T-helper 2 cell treated with Interferon-gamma antibody and Interleukin-4, amounts not matched to agents 5 μg/mL and 100 μg/mL, for 36 hours (primary cell): Measurements from ENCODE around the gene PATJ.
"Not testable (repeated sequence)": the region's sequence is repeated elsewhere in the genome, so short reads cannot be mapped to it uniquely, and the experiment has no call there.

Experiments
- DNase-seq: peaks from one replicate; pipeline ENCODE4 v3.0.0; 2021; ENCODE audit warnings: low spot score
- H3K27ac Mint-ChIP-seq: one replicate; pipeline ENCODE4 v1.8.0; 2021; ENCODE audit warnings: mild to moderate bottlenecking, mixed read lengths
- H3K27me3 Mint-ChIP-seq: one replicate; pipeline ENCODE4 v1.8.0; 2021; ENCODE audit warnings: low read depth, mixed read lengths
- H3K36me3 Mint-ChIP-seq: one replicate; pipeline ENCODE4 v1.8.0; 2021; ENCODE audit warnings: low read depth, mixed read lengths
- H3K4me1 Mint-ChIP-seq: one replicate; pipeline ENCODE4 v1.8.0; 2021; ENCODE audit warnings: low read depth, mixed read lengths
- H3K4me3 Mint-ChIP-seq: one replicate; pipeline ENCODE4 v1.8.0; 2022; ENCODE audit warnings: mild to moderate bottlenecking, moderate library complexity, mixed read lengths
- H3K9me3 Mint-ChIP-seq: one replicate; pipeline ENCODE4 v1.8.0; 2021; ENCODE audit warnings: mixed read lengths

Gene PATJ

GRCh38 chr1:62170380-62170779 is 428.1 kb downstream of the PATJ start:
- not testable (repeated sequence) for H3K36me3 Mint-ChIP-seq, H3K4me3 Mint-ChIP-seq, H3K4me1 Mint-ChIP-seq, DNase-seq, H3K27ac Mint-ChIP-seq, H3K27me3 Mint-ChIP-seq, H3K9me3 Mint-ChIP-seq

- no peaks in the 10 kb centered on the region for H3K9me3 Mint-ChIP-seq
- DNase-seq = peak; percentile 6
- H3K36me3 Mint-ChIP-seq = no peaks in the 10 kb centered on the region
- no peak overlapping the region for H3K27ac Mint-ChIP-seq
- no peaks in the 10 kb centered on the region for H3K27me3 Mint-ChIP-seq
- no peak overlapping the region for H3K4me3 Mint-ChIP-seq
- H3K4me1 Mint-ChIP-seq = no peaks in the 10 kb centered on the region
These were observed 433.4 kb downstream of the PATJ start for GRCh38 chr1:62175568-62176179.

GRCh38 chr1:62176597-62177312 is 434.5 kb downstream of the PATJ start:
- Mint-ChIP-seq H3K4me1 (no peaks in the 10 kb centered on the region), H3K27me3 (no peaks in the 10 kb centered on the region), H3K27ac (no peak overlapping the region), H3K36me3 (no peaks in the 10 kb centered on the region), H3K9me3 (no peaks in the 10 kb centered on the region), H3K4me3 (no peak overlapping the region)
- no peak for DNase-seq

GRCh38 chr1:62177621-62178020 is 435.3 kb downstream of the PATJ start:
- H3K36me3 Mint-ChIP-seq = no peaks in the 10 kb centered on the region
- no peaks in the 10 kb centered on the region for H3K27me3 Mint-ChIP-seq
- no peaks in the 10 kb centered on the region for H3K4me1 Mint-ChIP-seq
- no peak overlapping the region for H3K27ac Mint-ChIP-seq
- no peaks in the 10 kb centered on the region for H3K9me3 Mint-ChIP-seq
- no peak for DNase-seq
- H3K4me3 Mint-ChIP-seq = no peak overlapping the region

- Mint-ChIP-seq H3K27ac (no peak overlapping the region), H3K36me3 (no peaks in the 10 kb centered on the region), H3K9me3 (no peaks in the 10 kb centered on the region), H3K4me3 (no peak overlapping the region), H3K4me1 (no peaks in the 10 kb centered on the region), H3K27me3 (no peaks in the 10 kb centered on the region)
- no peak for DNase-seq
These were observed 436.1 kb downstream of the PATJ start for GRCh38 chr1:62178372-62178771.

GRCh38 chr1:62180054-62180453 is 437.8 kb downstream of the PATJ start:
- not testable (repeated sequence) for H3K36me3 Mint-ChIP-seq, H3K4me3 Mint-ChIP-seq, H3K27ac Mint-ChIP-seq, H3K9me3 Mint-ChIP-seq, H3K27me3 Mint-ChIP-seq, H3K4me1 Mint-ChIP-seq, DNase-seq

GRCh38 chr1:62180639-62181038 is 438.4 kb downstream of the PATJ start:
- no peak for DNase-seq
- H3K9me3 Mint-ChIP-seq = no peaks in the 10 kb centered on the region
- no peak overlapping the region for H3K4me3 Mint-ChIP-seq
- no peak overlapping the region for H3K27ac Mint-ChIP-seq
- no peaks in the 10 kb centered on the region for H3K4me1 Mint-ChIP-seq
- H3K36me3 Mint-ChIP-seq = no peaks in the 10 kb centered on the region
- no peaks in the 10 kb centered on the region for H3K27me3 Mint-ChIP-seq

GRCh38 chr1:62181532-62181931 is 439.3 kb downstream of the PATJ start:
- no peaks in the 10 kb centered on the region for H3K9me3 Mint-ChIP-seq
- no peaks in the 10 kb centered on the region for H3K36me3 Mint-ChIP-seq
- no peak overlapping the region for H3K27ac Mint-ChIP-seq
- H3K4me3 Mint-ChIP-seq = no peak overlapping the region
- no peaks in the 10 kb centered on the region for H3K4me1 Mint-ChIP-seq
- H3K27me3 Mint-ChIP-seq = no peaks in the 10 kb centered on the region
- no peak for DNase-seq

- not testable (repeated sequence) for H3K36me3 Mint-ChIP-seq, H3K27ac Mint-ChIP-seq, H3K4me1 Mint-ChIP-seq, H3K9me3 Mint-ChIP-seq, H3K4me3 Mint-ChIP-seq, H3K27me3 Mint-ChIP-seq, DNase-seq
These were observed 439.9 kb downstream of the PATJ start for GRCh38 chr1:62182157-62182556.

GRCh38 chr1:62183164-62184020 is 441.1 kb downstream of the PATJ start:
- not testable (repeated sequence) for H3K4me3 Mint-ChIP-seq, H3K36me3 Mint-ChIP-seq, H3K27ac Mint-ChIP-seq, H3K9me3 Mint-ChIP-seq, H3K27me3 Mint-ChIP-seq, DNase-seq, H3K4me1 Mint-ChIP-seq

- no peaks in the 10 kb centered on the region for H3K36me3 Mint-ChIP-seq
- no peaks in the 10 kb centered on the region for H3K27me3 Mint-ChIP-seq
- H3K4me3 Mint-ChIP-seq = no peak overlapping the region
- H3K27ac Mint-ChIP-seq = no peak overlapping the region
- no peaks in the 10 kb centered on the region for H3K9me3 Mint-ChIP-seq
- H3K4me1 Mint-ChIP-seq = no peaks in the 10 kb centered on the region
- DNase-seq = no peak
These were observed 442.1 kb downstream of the PATJ start for GRCh38 chr1:62184336-62184735.

- not testable (repeated sequence) for H3K4me1 Mint-ChIP-seq, H3K4me3 Mint-ChIP-seq, H3K9me3 Mint-ChIP-seq, H3K27me3 Mint-ChIP-seq, DNase-seq, H3K27ac Mint-ChIP-seq, H3K36me3 Mint-ChIP-seq
These were observed 443.0 kb downstream of the PATJ start for GRCh38 chr1:62185233-62185632.

- H3K27ac Mint-ChIP-seq = no peak overlapping the region
- H3K4me3 Mint-ChIP-seq = no peak overlapping the region
- H3K4me1 Mint-ChIP-seq = no peaks in the 10 kb centered on the region
- no peaks in the 10 kb centered on the region for H3K36me3 Mint-ChIP-seq
- no peaks in the 10 kb centered on the region for H3K27me3 Mint-ChIP-seq
- DNase-seq = no peak
- no peaks in the 10 kb centered on the region for H3K9me3 Mint-ChIP-seq
These were observed 443.4 kb downstream of the PATJ start for GRCh38 chr1:62185677-62186076.

GRCh38 chr1:62187548-62187947 is 445.3 kb downstream of the PATJ start:
- no peak overlapping the region for H3K4me3 Mint-ChIP-seq

More at GRCh38 chr1:62187548-62187947, 445.3 kb downstream of the PATJ start:
- no peaks in the 10 kb centered on the region for H3K36me3 Mint-ChIP-seq
- H3K9me3 Mint-ChIP-seq = no peaks in the 10 kb centered on the region
- no peaks in the 10 kb centered on the region for H3K27me3 Mint-ChIP-seq
- no peak for DNase-seq
- H3K27ac Mint-ChIP-seq = no peak overlapping the region
- H3K4me1 Mint-ChIP-seq = no peaks in the 10 kb centered on the region
